ENCODE data around the gene NAP1L5.

Gene NAP1L5, protein sequence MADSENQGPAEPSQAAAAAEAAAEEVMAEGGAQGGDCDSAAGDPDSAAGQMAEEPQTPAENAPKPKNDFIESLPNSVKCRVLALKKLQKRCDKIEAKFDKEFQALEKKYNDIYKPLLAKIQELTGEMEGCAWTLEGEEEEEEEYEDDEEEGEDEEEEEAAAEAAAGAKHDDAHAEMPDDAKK

DNA sequence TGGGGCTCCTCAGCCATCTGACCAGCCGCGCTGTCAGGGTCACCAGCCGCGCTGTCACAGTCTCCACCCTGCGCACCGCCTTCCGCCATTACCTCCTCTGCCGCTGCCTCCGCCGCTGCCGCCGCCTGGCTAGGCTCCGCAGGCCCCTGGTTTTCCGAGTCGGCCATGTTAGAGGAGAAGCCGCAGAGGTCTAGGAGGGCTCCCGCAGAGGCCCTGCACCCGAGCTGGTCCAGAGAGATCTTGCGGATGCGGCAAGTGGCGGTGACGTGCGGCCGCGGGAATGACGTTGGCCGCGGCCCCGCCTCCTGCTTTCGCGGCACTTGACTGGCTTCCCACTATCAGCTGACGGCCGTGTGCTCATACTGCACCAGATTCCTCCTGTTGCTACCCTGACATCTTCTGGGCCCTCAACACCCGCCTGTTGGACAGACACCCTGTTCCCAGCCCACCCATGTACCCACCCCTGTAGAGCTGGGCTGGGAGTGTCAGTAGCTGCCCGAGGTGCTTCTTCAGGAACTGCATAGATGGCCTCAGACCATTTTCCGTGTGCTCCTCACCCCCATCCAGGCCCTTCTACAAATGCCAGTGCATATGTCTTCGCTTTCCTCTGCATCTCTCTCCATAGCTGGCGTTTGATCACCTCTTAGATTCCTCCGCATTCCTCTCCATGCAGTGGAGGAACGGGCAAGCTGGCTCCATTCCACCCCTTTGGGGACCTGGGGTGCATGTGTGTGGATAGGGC is at the start of gene NAP1L5:
TSS of gene NAP1L5 (minus strand) at position 242 of the 742 bp plus-strand sequence. CDS start at position 167, 75 bp downstream.
- DNase-seq (ENCODE audit: low spot score) = peak; percentile 54

DNA sequence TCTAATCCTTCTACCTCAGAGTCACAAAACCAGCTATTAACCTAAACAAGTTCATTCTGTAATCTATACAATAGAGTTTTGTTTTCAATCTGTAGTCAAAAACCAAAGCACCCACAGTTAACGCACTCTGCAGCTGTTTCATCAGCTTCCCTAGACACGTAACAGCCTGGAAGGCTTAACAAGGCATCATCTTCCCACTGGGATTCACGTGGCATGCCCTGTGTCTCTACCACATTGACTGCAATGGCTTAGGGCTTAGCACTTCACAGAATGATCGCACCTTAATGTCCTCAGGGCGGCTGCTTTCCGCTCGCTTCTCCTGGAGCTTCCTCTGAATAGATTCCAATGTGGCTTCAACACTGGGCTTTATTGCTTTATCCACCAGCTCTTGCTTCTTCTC is 49.7 kb upstream of the NAP1L5 start:
- DNase-seq (ENCODE audit: low spot score) = no peak

DNA sequence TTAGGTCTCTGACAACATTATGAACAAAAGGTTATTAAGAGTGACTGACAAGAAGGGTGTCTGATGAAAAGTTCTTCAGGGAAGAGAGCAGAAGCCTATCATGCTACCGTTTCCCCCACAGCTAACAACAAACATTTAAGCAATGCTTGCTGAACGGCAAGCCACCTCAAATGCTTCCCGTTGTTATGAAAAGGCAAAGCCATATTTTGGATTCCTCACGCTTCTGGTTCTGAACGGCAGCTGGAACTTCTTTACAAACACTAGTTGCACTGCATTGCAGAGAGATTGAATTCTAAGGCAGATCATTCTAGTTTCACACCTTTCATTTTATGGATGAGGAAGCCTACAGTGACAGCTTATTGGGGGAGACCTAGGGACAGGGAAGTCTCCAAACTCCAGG is 48.6 kb upstream of the NAP1L5 start:
- no peak for DNase-seq (ENCODE audit: low spot score)

DNA sequence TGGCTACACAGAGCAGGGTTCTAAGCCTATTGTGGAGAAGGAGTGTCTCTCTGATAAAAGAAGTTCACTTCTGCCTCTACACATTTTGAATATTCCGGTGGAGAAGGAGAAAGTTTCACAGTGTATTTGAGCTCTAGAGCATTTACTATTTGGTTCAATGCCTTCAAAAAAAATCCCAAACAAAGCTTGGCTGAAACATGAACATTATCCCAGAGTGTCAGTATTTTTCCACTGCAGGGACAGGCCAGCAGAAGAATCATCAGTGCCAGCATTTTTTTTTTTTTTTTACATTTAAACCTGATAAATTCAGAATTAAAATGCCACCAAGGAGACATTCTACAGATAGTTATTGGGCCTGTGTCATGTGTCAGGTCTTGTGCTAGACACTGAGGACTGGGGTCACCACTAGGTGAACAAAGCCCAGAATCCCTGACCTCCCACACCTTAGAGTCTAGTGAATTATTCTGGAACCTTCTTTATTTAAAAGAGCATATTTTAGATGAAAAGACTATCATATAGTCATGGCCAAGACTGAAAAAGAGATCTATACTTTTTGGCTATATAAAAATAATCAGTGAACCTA is 48.0 kb upstream of the NAP1L5 start:
- DNase-seq (ENCODE audit: low spot score) = no peak

DNA sequence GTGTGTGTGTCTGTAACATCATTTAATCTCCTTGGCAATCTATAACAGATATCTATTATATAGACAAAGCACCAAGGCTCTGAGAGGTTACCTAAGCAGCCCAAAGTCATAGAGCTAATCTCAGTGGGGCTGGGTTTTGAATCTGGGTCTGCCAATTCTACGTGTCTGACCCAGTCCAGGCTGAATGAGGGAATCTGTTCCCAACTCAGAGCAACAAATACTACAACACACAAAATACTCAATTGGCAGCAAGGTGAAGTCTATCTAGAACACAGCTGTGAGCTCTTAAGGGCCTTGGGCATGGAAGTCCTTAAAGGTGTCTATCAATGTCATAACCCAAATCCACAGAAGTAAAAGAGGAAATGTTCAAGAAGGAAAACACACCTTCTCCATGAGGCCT is 47.5 kb upstream of the NAP1L5 start:
- no peak for DNase-seq (ENCODE audit: low spot score)

DNA sequence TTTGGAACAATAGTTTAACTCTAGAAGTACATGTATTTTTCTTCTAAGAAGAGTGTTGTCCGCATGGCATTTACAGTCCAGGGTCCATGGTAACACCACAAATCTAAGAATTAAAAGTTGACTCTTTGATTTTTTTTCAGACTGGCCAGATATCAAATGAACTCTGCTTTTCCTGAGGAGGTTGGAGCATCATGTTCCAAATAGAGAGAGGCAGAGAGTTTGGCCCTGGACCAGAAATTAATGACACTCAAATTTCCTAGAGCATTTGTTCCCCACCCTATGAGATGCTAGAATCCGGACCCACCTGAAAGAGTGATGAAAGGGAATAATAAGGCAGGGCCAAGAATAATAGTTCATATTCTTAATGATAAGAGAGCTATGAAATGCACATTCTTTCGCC is 47.0 kb upstream of the NAP1L5 start:
- DNase-seq (ENCODE audit: low spot score) = no peak

DNA sequence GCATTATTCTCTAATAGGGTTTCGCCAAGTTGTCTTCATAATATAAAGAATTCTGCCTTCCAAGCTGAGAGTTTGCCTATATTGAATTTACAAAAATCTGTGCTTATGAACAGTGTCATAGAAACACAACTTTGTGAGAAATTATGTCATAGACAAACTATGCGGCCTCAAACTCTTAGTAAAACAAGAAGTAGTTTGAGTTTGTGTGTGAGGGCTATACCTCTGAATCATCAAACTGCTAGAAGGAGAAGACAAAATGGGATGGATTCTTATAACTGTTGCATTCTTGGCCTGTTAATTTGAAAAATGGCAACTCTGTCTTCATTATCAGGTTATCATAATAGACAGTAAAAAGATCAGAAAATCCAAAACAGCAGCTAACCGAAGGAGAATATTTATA is 46.1 kb upstream of the NAP1L5 start:
- DNase-seq (ENCODE audit: low spot score) = no peak

DNA sequence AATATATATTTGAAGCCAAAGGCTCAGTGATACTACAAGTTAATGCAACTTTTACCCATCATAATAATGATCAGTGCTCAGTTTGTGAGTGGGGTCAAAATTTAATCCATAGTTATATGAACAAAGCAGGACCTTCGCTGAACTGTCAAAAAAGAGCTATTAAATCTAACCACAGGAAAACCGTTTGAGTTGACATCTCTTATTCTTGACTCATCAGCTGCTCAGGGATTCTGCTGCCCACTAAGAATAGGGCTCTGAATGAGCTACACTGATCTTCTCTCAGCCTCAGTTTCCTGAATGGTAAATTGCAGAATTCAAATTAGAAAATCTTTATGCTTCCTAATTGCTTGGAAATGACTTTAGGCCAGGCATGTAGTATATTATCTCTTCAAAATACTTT is 44.9 kb upstream of the NAP1L5 start:
- no peak for DNase-seq (ENCODE audit: low spot score)

DNA sequence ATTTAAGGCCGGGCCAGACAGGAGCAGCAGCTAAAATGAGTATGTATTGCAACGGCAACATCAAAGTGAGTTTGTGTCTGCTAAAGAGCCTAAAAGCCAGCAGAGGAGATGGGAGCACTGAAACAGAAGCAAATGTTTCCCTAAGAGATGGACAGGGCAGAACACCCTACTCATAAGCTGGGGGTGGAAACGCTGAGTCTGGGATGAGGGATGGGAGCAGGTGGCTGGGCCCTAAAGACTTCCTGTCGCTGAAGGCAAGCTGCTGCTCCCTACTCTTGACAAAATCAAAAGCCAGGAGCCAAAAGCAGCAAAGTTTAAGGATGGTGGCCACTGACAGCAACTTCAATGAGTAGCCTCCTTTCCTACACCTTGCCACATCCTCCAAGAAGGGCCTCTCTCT is 40.6 kb upstream of the NAP1L5 start:
- DNase-seq (ENCODE audit: low spot score) = no peak

DNA sequence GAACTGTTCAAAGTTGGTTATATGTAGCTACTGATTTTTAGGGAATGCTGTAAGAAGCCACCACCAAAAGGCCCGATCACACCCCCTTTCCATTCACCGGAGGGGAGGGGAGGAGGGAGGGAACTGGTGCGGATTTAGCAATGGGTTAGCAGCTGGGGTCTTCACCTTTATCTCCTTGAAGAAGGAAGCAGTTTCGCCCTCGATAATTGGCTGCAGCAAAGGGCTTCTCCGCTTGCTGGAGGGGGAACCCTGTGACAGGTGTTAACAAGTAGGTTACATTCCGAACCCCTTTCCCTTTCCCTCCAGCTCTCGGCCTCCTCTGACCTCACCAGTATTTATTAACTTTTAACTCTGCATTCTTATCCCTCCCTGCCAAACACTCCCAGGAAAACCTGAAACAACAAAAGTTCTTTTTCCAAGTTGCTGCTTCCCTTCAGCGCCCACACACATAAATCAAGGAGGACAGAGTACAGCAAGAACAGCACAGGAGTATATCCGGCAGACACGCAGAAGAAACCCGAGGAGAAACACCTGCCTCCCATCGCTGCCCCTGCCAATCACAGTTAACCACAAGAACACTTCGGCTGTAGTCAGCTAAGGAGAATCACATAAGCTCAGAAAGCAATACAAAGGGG is 39.8 kb upstream of the NAP1L5 start:
- peak; percentile 2 for DNase-seq (ENCODE audit: low spot score)

DNA sequence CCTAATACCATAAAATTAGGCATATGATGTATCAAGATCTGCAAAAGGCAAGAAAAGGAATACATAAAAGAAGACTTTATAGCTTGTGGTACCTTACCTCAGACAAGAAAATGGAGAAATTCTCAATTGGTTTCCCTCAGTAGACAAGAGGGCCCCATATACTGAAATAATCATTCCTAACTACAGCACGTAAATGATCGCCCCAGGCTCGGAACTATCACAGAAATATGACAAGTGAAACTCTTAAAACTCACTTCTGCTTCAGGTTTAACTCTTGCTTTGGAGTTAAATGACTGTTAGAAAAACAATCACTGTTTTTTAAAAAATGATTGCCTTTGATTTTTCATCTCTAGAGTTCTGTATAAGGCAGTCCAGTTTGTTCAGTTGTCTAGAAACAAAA is 38.6 kb upstream of the NAP1L5 start:
- no peak for DNase-seq (ENCODE audit: low spot score)

DNA sequence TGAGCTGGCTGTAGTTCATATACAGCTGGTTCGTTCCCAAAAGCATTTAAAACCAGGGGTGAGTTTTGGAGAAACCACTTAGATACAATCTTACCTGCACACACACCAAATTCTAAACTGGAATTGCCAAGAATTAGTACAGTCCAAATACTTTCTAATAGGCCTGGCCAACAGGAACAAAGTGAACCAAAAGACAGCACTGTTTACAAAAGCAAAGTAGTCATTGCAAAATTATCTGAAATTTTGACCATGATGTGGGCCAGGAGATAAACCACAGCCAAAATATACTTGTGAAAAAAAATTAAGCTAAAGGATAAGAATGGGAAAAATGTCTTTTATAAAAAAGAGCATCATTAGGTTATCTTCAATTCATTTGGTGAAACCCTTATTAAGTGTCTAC is 37.9 kb upstream of the NAP1L5 start:
- DNase-seq (ENCODE audit: low spot score) = no peak

DNA sequence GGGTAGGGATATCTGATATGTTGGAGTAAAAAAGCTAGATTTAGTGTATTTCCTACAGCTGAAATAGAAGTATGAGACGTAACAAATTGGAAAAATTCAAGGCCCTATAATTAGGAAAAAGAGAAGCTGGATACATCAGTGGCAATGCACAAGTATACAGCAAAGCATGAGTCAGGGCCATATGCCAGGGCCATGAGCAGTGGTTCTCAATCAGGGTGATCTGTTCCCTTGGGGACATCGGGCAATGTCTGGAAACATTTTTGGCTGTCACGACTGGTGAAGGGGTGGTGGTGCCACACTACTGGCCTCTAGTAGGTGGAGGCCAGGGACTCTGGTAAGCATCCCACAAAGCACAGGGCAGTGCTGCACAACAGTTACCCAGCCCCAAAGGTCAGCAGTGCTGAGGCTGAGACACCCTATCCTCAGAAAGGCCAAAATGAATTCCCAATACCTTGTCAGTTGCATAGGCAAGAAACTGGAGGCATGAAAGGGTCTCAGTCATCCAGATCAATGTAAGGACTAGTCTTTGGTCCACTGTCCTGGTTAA is 36.8 kb upstream of the NAP1L5 start:
- no peak for DNase-seq (ENCODE audit: low spot score)

DNA sequence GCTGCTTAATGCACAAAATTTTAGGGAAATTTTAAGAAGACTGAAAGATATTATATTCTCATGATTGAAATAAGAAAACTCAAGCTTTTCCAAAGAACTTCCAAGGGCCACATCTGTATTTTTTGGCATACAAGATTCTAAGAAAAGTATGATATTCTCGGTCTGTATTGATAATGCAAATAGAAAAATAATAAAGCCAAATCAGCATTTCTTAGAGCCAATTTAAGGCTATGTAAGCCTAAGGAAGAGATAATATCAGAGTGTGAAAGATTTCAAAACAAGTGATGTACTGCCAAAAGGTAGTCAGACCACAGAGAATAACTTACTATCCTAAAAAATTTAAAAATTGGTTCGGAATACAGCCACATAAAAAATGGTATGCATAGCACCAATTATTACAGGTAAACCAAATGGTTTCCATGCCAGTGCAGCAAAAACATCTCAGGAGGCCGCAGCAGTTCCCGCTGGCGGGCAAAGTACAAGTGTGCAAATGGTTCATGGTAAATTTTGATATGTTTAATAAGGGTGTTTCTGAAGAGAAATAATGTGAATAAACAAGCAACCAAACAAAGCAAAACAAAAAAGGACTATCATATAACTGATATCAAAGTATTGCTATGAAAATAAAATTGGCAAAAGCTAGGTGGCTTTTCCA is 35.2 kb upstream of the NAP1L5 start:
- no peak for DNase-seq (ENCODE audit: low spot score)

DNA sequence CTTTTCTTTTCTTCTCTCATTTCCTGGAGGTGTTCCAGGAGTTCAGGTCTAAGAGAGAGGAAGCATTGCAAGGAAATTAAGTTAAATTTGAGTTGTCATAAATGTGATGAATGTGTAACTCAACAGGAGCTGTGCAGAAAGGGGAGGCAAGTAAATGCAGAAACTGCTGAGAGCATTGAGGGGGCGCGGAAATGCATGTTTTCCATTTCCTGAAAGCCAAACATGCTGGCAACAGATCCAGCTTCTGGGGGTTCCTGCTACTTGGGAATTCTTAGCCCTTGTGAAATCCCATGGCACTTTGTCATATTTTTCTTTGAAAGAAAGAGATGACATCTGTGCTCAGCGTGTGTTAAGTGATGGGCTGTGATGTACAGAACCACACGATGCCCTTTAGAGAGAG is 33.8 kb upstream of the NAP1L5 start:
- no peak for DNase-seq (ENCODE audit: low spot score)

DNA sequence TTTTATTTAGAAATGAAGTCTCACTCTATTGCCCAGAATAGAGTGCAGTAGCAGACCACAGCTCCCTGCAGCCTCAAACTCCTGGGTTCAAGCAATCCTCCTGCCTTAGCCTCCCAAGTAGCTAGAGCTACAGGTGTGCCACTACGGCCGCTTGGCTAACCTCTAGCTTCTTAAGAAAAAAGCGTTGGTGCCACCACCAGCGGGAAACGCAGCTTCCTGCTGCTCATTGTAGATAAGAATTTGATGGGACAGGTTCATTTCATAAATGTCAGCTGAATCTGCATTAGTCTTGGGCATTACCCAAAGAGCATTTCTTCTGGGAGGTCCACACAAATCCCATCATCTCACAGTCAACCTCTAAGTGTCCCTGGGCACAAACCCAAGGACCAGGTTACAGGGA is 33.2 kb upstream of the NAP1L5 start:
- DNase-seq (ENCODE audit: low spot score) = no peak

DNA sequence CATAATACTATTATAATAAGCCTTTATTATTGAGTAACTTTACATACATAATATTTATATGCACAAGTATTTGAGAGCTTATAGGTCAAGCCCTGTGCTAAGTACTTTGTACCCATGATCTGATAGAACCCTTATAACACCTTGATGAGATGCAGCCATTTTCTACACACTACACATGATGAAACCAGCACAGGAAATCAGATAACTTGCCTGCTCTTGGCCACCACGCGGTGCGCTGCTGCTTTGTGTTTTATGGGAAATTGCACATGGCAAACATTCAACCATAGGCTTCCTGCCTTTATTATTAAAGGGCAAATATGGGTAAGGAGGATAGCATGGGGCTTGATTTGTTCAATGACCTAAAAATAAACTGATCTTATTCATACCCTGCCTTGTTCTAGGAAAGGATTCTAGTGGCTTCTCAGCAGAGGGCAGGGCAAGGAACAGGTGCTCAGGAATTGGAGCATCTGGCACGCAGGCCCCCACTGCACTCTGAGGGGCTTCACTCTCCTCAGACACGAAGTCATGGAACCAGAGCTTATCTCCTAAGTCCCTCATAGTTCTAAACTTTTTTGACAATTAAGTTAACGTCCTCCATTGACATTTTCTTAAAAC is 31.6 kb upstream of the NAP1L5 start:
- no peak for DNase-seq (ENCODE audit: low spot score)

DNA sequence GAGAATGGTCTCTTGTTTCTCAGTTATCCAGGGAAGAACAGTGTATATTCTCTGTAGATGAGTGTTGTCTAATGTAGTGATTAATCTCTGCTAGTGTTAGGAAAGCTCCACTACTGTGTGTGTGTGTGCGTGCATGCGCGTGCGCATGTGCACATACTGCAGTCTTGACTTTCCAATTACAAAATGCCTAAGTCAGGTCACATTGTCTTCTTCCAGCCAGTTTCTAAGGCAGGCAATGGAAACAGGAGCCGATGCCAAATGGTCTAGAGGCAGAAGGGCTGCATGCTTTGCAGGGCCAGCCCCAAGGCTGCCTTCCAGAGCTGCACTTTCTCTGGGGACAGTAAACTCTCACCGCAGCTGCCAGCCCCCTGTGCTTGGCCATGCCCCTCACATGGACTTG is 30.5 kb upstream of the NAP1L5 start:
- DNase-seq (ENCODE audit: low spot score) = no peak

DNA sequence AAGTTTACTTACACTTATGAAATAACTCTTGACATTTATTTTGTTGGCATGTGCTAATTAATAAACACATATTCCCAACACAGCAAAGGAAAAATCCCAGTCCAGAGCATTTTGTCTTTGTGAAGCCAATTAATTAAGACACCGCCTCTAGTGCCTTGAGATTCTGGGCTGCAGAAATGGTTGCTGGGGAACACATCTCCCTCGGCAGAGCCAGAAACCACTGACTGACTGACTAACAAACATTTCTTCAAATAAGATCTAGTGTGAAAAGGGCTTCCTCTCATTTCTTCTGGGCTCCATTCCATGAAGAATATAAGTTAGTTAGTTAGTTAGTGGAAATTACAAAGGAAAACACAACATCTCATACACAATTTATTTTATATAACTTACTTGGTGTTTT is 28.4 kb upstream of the NAP1L5 start:
- DNase-seq (ENCODE audit: low spot score) = no peak

DNA sequence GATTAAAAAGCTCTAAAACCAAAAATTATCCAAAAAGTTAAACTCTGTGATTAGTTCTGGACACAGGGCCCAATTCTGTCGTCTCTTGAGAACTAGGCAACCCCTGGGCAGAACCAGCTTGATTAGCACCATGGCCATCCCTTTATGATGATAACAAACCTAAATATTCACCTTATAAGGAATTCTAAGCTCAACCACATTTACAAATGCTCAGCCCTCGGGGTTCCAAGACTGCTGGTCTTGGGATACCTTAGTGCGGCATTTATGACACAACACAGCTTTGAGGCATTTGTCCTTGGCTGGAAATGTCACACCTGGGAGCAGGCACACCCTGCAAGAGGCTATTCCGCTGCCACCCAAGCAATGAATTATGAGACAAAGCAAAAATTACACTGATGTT is 27.5 kb upstream of the NAP1L5 start:
- no peak for DNase-seq (ENCODE audit: low spot score)

DNA sequence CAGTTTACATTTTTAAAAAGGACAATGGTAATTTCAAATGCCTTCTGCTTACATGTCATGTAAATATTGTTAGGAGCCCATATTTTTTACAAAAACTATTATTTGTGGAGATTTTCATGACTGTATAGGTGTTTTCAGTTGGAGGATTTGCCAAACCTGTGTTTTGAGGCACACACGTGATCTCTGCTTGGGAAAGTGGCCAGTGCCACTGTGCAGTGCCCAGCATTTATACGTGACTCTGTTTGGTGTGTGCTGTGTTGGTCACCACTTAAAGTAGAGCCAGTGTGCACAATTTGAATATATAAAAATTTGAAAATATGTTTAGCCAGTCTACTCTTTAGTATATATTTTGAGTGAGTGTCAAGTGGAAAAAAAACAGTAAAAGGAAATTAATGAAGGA is 26.8 kb upstream of the NAP1L5 start:
- no peak for DNase-seq (ENCODE audit: low spot score)

DNA sequence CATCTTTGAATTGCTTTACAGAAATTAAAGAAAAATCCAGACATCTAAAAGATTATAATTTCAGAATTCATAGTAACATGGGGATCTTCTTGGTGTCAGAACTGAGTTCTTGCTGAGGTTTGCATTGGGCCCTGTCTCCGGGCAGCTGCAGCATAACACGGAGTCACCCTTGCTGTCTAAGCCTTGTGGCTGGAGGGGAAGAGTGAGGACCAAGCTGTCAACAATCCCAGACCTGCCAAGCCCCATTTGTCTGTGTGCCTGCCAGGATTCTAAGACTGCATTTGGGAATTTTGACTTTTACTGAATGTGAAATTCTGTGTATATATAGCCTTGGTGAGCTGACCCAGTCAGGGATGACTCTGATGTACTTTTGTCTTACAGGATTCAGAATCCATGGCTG is 25.2 kb upstream of the NAP1L5 start:
- DNase-seq (ENCODE audit: low spot score) = no peak
